Esophagus squamous epithelium (tissue), 4 donors: ENCODE measurements around the gene MKRN1.

Source experiments
- POLR2A ChIP-seq, 4 donors: fragments of 450-650 bp; IDR thresholded peaks; one replicate each; pipeline ENCODE4 v1.6.1; 2017; ENCODE audit warnings: antibody characterized with exemption in 4 of 4, mild to moderate bottlenecking in 4 of 4, moderate library complexity in 3 of 4
- TF ChIP-seq, protein P1 (sequence below), 6 experiments: fragments of 450-650 bp in 4 of 6; fragments of 200-600 bp in 2 of 6; sonication (generic) in 2 of 6; IDR thresholded peaks; one replicate each; pipeline ENCODE4 v1.5.1; 2016 to 2019; ENCODE audit warnings: antibody characterized with exemption in 6 of 6, mild to moderate bottlenecking in 4 of 6, moderate library complexity in 4 of 6

DNA sequence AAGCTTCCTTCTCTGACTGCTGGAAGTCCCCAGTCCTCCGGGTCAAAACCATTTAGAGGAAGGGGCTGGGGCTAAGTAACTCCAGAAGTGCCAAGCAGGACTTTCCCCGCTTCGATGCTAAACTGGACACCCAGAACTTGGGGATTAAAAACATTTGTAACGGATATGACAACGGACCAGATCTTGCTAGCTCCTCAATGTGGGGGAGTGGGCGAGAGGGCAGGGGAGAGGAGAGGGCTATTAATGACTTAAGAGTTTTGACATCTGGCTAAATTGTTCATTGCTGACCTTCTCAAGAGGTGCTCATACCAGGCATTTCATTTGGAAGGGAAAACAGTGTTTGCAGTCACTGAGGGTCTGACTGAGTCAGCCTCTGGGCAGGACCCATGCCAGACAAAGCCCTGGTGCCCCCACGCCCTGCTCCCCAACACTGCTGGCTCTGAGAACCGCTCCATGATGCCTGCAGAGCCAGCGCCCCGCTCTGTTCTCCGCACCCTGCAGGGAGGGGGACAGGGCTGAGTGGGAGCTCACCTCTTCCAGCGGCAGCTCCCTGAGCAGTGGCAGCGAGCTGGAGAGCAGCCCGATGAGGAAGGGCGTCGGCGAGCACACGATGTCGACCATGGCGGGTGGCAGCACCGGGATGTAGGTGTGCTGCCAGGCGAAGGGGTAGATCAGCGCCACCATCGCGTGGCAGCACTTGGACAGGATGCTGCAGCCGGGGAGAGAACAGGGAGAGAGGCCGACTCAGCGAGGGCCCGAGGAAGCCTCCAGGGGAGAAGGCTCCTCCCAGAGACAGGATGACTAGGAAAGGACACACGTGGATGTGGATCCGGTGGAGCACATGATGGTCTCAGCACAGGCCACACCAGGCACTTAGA lies 47.7 kb upstream of the MKRN1 start:
- TF ChIP-seq, protein P1, sequence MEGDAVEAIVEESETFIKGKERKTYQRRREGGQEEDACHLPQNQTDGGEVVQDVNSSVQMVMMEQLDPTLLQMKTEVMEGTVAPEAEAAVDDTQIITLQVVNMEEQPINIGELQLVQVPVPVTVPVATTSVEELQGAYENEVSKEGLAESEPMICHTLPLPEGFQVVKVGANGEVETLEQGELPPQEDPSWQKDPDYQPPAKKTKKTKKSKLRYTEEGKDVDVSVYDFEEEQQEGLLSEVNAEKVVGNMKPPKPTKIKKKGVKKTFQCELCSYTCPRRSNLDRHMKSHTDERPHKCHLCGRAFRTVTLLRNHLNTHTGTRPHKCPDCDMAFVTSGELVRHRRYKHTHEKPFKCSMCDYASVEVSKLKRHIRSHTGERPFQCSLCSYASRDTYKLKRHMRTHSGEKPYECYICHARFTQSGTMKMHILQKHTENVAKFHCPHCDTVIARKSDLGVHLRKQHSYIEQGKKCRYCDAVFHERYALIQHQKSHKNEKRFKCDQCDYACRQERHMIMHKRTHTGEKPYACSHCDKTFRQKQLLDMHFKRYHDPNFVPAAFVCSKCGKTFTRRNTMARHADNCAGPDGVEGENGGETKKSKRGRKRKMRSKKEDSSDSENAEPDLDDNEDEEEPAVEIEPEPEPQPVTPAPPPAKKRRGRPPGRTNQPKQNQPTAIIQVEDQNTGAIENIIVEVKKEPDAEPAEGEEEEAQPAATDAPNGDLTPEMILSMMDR (IDR thresholded peaks at IDR 0.05): no peak
- no peak for TF ChIP-seq POLR2A (IDR thresholded peaks at IDR 0.05)
